Progenitor cell of endocrine pancreas (in vitro differentiated cells): ENCODE measurements around the gene SRP68. TPM values are rescaled to one million over a fixed set of nuclear protein-coding genes. Genes with fewer than 3 reads are reported as not detected.

Source experiments
- DNase-seq: peaks from one replicate; pipeline ENCODE4 v3.0.0; 2021; ENCODE audit warnings: low spot score; ENCODE audit not compliant: unreplicated experiment
- H3K27ac Mint-ChIP-seq: 2 replicates; pipeline ENCODE4 v1.8.0; 2021; ENCODE audit warnings: mild to moderate bottlenecking, moderate library complexity, mixed read lengths
- H3K27me3 Mint-ChIP-seq: 2 replicates; pipeline ENCODE4 v1.8.0; 2021; ENCODE audit warnings: mixed read lengths
- H3K36me3 Mint-ChIP-seq: 2 replicates; pipeline ENCODE4 v1.8.0; 2022; ENCODE audit warnings: mixed read lengths; ENCODE audit not compliant: insufficient read depth
- H3K4me1 Mint-ChIP-seq: 2 replicates; pipeline ENCODE4 v1.8.0; 2021; ENCODE audit warnings: low read depth, mixed read lengths
- H3K4me3 Mint-ChIP-seq: 2 replicates; pipeline ENCODE4 v1.8.0; 2021; ENCODE audit warnings: low read depth, mild to moderate bottlenecking, moderate library complexity, mixed read lengths
- H3K9me3 Mint-ChIP-seq: 2 replicates; pipeline ENCODE4 v1.8.0; 2021; ENCODE audit warnings: low read depth, mixed read lengths
- CTCF ChIP-seq: fragments of 200-600 bp; sonication (generic); IDR thresholded peaks from one replicate; pipeline ENCODE4 v1.5.0; 2021; ENCODE audit warnings: antibody characterized with exemption, mild to moderate bottlenecking; ENCODE audit not compliant: unreplicated experiment
- total RNA-seq: library from RNA; stranded (reverse); gene quantifications from 2 replicates; pipeline ENCODE4 v1.2.1, GENCODE V29; 2021

Gene SRP68
- total RNA-seq, 1 donor from 2014 or later, result 74.9 TPM

DNA sequence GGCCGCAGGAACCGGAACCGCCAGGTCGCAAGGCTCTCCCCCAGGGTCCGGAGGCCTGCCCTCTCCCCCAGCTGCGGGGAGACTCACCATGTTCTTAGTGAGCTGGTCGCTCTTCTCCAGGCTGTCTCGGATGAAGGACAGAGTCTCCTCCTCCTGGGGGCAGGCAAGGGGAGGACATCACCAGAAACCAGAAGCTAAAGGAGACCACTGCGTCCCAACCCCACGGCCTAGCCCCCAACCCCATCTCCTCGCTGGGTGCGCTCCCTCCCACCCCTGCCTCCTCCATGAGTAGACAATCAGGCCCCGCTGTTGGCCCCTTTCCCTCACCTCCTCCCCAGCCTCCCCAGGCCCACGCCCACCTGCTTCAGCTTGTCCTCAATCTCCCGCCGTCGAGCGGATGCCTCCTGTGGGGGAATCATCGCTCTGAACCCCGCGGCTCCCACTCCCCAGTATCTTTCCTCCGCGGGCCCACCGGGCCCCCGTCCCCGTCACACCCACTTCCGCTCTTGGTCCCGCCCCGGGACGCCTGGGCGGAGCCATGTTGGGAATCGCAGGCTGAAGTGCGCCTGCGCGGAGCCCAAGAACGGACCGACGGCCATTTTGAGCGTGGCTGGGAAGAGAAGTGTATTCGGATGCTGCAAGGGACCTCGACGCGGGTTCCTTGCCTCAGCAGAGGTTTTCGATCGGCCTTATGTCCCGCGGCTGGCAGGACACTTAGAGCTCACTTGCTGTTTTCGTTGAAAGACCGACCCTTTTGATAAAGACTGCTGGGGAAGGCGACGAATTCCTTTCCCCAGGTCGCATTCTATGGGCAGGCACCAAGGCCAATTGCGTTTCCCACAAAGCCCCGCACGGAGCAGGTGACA lies 31.2 kb upstream of the SRP68 start, which contains the start of gene EXOC7:
EXOC7 (minus strand) TSS at position 514 of the 866 bp plus-strand sequence; CDS start at position 419, 95 bp downstream.
- Mint-ChIP-seq H3K27me3 (no peaks in the 10 kb centered on the region), H3K9me3 (no peaks in the 10 kb centered on the region), H3K4me1 (peaks cover 23% of the 10 kb centered on the region)

GRCh38 chr17:76102944-76103273 lies 30.6 kb upstream of the SRP68 start:
- H3K27ac Mint-ChIP-seq, result peak overlapping the region; percentile 96

More for the DNA sequence above, 31.2 kb upstream of the SRP68 start, which contains the start of gene EXOC7:
- Mint-ChIP-seq H3K27ac (peak within 1 kb of the TSS; percentile 96), H3K36me3 (peaks cover 14% of the 10 kb centered on the region), H3K4me3 (peak within 1 kb of the TSS; percentile 97)
- no peak for TF ChIP-seq CTCF
- peak; percentile 87 for DNase-seq

DNA sequence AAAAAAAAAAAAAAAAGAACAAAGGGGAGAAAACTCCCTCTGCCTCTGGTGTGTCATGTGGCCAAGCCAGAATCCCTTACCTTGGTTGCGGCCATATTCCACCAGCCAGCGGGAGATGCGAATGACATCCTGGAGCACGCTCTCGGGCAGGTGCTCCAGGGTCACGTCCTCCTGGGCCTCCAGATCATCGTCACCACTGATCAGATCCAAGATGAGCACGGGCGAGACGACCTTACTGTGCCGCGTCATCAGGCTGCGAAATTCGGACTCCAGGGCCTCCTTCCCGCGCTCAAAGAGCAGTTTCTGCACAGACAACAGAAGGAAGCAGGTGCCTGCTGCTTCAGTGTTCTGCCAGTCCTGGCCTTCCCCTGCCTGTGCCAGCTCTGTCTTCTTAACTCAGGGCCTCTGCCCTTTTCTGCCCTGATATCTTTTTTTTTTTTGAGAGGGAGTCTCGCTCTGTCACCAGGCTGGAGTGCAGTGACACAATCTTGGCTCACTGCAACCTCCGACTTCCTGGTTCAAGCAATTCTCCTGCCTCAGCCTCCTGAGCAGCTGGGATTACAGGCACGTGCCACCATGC lies 25.5 kb upstream of the SRP68 start:
- Mint-ChIP-seq H3K9me3 (no peaks in the 10 kb centered on the region), H3K4me3 (no peak overlapping the region), H3K27ac (no peak overlapping the region), H3K36me3 (peaks cover 31% of the 10 kb centered on the region), H3K4me1 (peaks cover 4% of the 10 kb centered on the region), H3K27me3 (no peaks in the 10 kb centered on the region)
- no peak for DNase-seq
- no peak for TF ChIP-seq CTCF

More at GRCh38 chr17:76102944-76103273, 30.6 kb upstream of the SRP68 start:
- H3K4me1 Mint-ChIP-seq, result peaks cover 23% of the 10 kb centered on the region
- H3K36me3 Mint-ChIP-seq, result peaks cover 14% of the 10 kb centered on the region
- TF ChIP-seq CTCF, result no peak
- no peaks in the 10 kb centered on the region for H3K9me3 Mint-ChIP-seq
- no peak for DNase-seq
- H3K27me3 Mint-ChIP-seq, result no peaks in the 10 kb centered on the region
- H3K4me3 Mint-ChIP-seq, result peak overlapping the region; percentile 97

- no peaks in the 10 kb centered on the region for H3K9me3 Mint-ChIP-seq
- H3K36me3 Mint-ChIP-seq, result peaks cover 26% of the 10 kb centered on the region
- H3K4me3 Mint-ChIP-seq, result no peak overlapping the region
- TF ChIP-seq CTCF, result no peak
- no peak overlapping the region for H3K27ac Mint-ChIP-seq
- H3K4me1 Mint-ChIP-seq, result peaks cover 1% of the 10 kb centered on the region
- no peak for DNase-seq
- no peaks in the 10 kb centered on the region for H3K27me3 Mint-ChIP-seq
Measured at GRCh38 chr17:76095943-76096342, 23.6 kb upstream of the SRP68 start.

DNA sequence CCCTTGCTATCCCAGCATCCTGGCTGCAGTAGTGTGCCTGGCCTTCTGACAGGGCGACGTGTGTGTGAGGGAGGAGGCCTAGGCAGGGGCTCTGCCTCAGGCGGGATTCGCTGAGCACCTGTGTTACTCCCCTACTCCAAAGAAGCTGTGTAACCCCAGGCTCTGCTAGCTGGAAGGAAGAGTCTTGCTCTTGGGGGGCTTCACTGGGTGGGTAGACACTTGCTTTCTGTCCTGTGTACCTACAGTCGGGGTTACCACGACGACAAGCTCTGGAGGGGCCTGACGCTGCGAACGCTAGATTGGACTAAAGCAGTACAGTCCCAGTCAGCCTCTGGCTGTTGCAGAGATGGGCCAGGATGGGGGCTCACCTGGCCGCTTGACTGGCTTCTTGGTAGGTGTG lies 21.7 kb upstream of the SRP68 start:
- no peaks in the 10 kb centered on the region for H3K9me3 Mint-ChIP-seq
- H3K4me3 Mint-ChIP-seq, result no peak overlapping the region
- H3K4me1 Mint-ChIP-seq, result no peaks in the 10 kb centered on the region
- H3K27me3 Mint-ChIP-seq, result no peaks in the 10 kb centered on the region
- peaks cover 23% of the 10 kb centered on the region for H3K36me3 Mint-ChIP-seq
- H3K27ac Mint-ChIP-seq, result no peak overlapping the region
- no peak for DNase-seq
- no peak for TF ChIP-seq CTCF
